SU-DHL-6 (cell line): Measurements from ENCODE around the gene FRMD4B.

Source experiments
- H2AFZ ChIP-seq: fragments of 200-600 bp; sonication (generic); 2 replicates; pipeline ENCODE4 v1.6.1; 2014; ENCODE audit warnings: low read depth, mild to moderate bottlenecking, moderate library complexity, mixed read lengths, antibody characterized with exemption, low read length; ENCODE audit not compliant: severe bottlenecking
- H3F3A ChIP-seq: fragments of 200-600 bp; shearing (Covaris generic); 2 replicates; pipeline ENCODE4 v1.6.0; 2016; ENCODE audit warnings: antibody characterized with exemption, mild to moderate bottlenecking; ENCODE audit not compliant: insufficient read depth
- H3K27ac ChIP-seq: fragments of 200-600 bp; sonication (generic); 2 replicates; pipeline ENCODE4 v1.5.1; 2016; ENCODE audit warnings: low read depth, mild to moderate bottlenecking, low read length, moderate library complexity, mixed read lengths
- H3K27me3 ChIP-seq: fragments of 200-600 bp; sonication (generic), shearing (Covaris generic); 2 replicates; pipeline ENCODE4 v1.6.0; 2014; ENCODE audit warnings: mild to moderate bottlenecking, low read length
- H3K36me3 ChIP-seq: fragments of 200-600 bp; sonication (generic); 2 replicates; pipeline ENCODE4 v1.6.1; 2014; ENCODE audit warnings: mild to moderate bottlenecking, low read length, mixed read lengths
- H3K4me2 ChIP-seq: fragments of 300-600, 200-600 bp; shearing (Covaris generic), sonication (generic); 2 replicates; pipeline ENCODE4 v1.6.0; 2014; ENCODE audit warnings: low read length, low read depth, mild to moderate bottlenecking; ENCODE audit not compliant: poor library complexity, severe bottlenecking
- H3K4me3 ChIP-seq: fragments of 200-600 bp; sonication (generic); 2 replicates; pipeline ENCODE4 v1.5.1; 2014; ENCODE audit warnings: antibody characterized with exemption, low read length, mild to moderate bottlenecking, mixed read lengths; ENCODE audit not compliant: insufficient read depth, poor library complexity, severe bottlenecking
- H3K79me2 ChIP-seq: fragments of 200-600 bp; sonication (generic); 2 replicates; pipeline ENCODE4 v1.6.1; 2014; ENCODE audit warnings: mild to moderate bottlenecking, low read length, moderate library complexity; ENCODE audit not compliant: insufficient read depth
- H3K9ac ChIP-seq: fragments of 200-600 bp; sonication (generic); 2 replicates; pipeline ENCODE4 v1.7.0; 2014; ENCODE audit warnings: mild to moderate bottlenecking, low read length
- H3K9me2 ChIP-seq: fragments of 200-600 bp; sonication (generic); replicated peaks from 2 replicates; pipeline ENCODE4 v1.6.1; 2014; ENCODE audit warnings: low read length; ENCODE audit not compliant: insufficient read depth
- H3K9me3 ChIP-seq: fragments of 200-600 bp; sonication (generic); 2 replicates; pipeline ENCODE4 v1.6.1; 2014; ENCODE audit warnings: low read length, mixed read lengths; ENCODE audit not compliant: insufficient read depth
- H4K20me1 ChIP-seq: fragments of 200-600 bp; sonication (generic); 2 replicates; pipeline ENCODE4 v1.6.1; 2014; ENCODE audit warnings: low read depth, mild to moderate bottlenecking, antibody characterized with exemption, low read length, moderate library complexity, mixed read lengths
- EZH2phosphoT487 ChIP-seq: fragments of 200-600 bp; sonication (generic), shearing (Covaris generic); conservative IDR thresholded peaks from 2 replicates; pipeline ENCODE4 v1.6.1; 2018; ENCODE audit warnings: mild to moderate bottlenecking, antibody characterized with exemption, low read length, moderate library complexity, mixed read lengths
- TF ChIP-seq, protein P1 (sequence below): fragments of 200-600 bp; sonication (generic); IDR thresholded peaks from one replicate; pipeline ENCODE4 v1.5.1; 2017; ENCODE audit warnings: antibody characterized with exemption, mild to moderate bottlenecking, low read length, moderate library complexity; ENCODE audit not compliant: insufficient read depth, poor library complexity, severe bottlenecking

FRMD4B gene

DNA sequence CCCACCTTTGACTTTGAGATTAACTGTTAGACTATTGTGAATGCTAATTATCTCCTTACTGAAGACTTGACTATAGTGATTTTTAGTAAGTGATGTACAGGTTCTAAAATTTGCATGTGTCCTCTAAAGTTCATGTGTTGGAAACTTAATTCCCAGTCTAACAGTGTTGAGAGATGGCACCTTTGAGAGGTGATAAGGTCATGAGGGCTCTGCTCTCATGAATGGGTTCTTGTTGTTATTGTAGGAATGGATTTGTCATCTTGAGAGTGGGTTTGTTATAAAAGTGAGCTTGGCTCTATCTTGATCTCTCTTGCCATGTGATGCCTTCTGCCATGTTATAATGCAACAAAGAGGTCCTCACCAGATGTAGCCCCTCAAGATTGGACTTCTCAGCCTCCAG, 244.6 kb downstream of the FRMD4B start:
- Histone ChIP-seq H3F3A (no peaks in the 10 kb centered on the region), H3K36me3 (no peaks in the 10 kb centered on the region), H3K79me2 (no peaks in the 10 kb centered on the region), H3K4me3 (no peak overlapping the region), H2AFZ (no peak overlapping the region), H3K27ac (no peak overlapping the region), H3K9ac (no peak overlapping the region), H3K27me3 (no peaks in the 10 kb centered on the region), H3K9me3 (no peaks in the 10 kb centered on the region), H3K9me2 (no peaks in the 10 kb centered on the region), H3K4me2 (no peak overlapping the region), H4K20me1 (no peaks in the 10 kb centered on the region)
- TF ChIP-seq, protein P1, sequence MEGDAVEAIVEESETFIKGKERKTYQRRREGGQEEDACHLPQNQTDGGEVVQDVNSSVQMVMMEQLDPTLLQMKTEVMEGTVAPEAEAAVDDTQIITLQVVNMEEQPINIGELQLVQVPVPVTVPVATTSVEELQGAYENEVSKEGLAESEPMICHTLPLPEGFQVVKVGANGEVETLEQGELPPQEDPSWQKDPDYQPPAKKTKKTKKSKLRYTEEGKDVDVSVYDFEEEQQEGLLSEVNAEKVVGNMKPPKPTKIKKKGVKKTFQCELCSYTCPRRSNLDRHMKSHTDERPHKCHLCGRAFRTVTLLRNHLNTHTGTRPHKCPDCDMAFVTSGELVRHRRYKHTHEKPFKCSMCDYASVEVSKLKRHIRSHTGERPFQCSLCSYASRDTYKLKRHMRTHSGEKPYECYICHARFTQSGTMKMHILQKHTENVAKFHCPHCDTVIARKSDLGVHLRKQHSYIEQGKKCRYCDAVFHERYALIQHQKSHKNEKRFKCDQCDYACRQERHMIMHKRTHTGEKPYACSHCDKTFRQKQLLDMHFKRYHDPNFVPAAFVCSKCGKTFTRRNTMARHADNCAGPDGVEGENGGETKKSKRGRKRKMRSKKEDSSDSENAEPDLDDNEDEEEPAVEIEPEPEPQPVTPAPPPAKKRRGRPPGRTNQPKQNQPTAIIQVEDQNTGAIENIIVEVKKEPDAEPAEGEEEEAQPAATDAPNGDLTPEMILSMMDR, result no peak
- TF ChIP-seq EZH2phosphoT487, result no peak

DNA sequence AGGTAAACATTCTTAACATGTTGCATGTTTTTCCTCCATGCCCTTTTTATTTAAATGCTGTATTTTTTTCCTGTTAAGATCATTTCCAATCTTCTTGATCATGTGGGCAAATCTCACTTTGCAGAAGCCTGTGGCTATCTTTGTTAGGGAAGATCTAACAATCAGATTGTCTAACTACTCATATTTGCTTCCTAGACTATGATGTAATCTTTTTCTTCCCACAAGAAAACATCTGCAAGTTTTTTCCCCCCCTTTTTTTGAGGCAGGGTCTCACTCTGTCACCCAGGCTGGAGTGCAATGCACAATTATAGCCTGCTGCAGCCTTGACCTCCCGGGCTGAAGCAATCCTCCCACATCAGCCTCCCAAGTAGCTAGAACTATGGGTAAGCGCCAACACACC, 248.5 kb downstream of the FRMD4B start:
- Histone ChIP-seq H3K9me2 (no peaks in the 10 kb centered on the region), H3K4me2 (no peak overlapping the region), H3K4me3 (no peak overlapping the region), H3K27me3 (no peaks in the 10 kb centered on the region), H3K9me3 (no peaks in the 10 kb centered on the region), H3K36me3 (no peaks in the 10 kb centered on the region), H2AFZ (no peak overlapping the region), H3K27ac (no peak overlapping the region), H3K9ac (no peak overlapping the region), H3F3A (no peaks in the 10 kb centered on the region), H3K79me2 (no peaks in the 10 kb centered on the region), H4K20me1 (no peaks in the 10 kb centered on the region)
- TF ChIP-seq EZH2phosphoT487, result no peak
- TF ChIP-seq, protein P1, result no peak

DNA sequence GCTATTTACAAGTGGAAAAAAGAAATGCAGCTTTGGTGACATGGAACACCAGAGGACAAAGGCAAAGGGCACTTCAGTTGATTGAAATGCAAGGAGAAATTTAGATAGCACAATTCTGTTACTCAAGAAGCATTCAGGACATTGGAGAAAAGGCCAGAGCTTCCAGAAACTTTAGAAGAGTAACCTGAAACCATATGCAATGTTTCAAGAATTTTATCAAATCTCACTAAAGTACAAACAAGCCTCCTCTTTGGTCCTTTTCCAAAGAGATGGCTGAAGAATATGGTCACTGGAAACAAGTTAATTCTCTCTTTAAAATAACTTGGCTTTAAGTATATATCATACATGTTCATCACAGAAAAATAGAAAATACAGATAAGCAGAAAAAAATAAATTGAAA, 248.9 kb downstream of the FRMD4B start:
- H2AFZ ChIP-seq, result no peak overlapping the region
- no peaks in the 10 kb centered on the region for H3K9me2 ChIP-seq
- TF ChIP-seq, protein P1, result no peak
- no peak for TF ChIP-seq EZH2phosphoT487
- H3F3A ChIP-seq, result no peaks in the 10 kb centered on the region
- no peak overlapping the region for H3K4me2 ChIP-seq
- H3K27me3 ChIP-seq, result no peaks in the 10 kb centered on the region
- no peak overlapping the region for H3K4me3 ChIP-seq
- H3K79me2 ChIP-seq, result no peaks in the 10 kb centered on the region
- H4K20me1 ChIP-seq, result no peaks in the 10 kb centered on the region
- H3K36me3 ChIP-seq, result no peaks in the 10 kb centered on the region
- no peak overlapping the region for H3K27ac ChIP-seq
- no peak overlapping the region for H3K9ac ChIP-seq
- no peaks in the 10 kb centered on the region for H3K9me3 ChIP-seq
